ENCODE results near the gene GRAMD4.

DNA sequence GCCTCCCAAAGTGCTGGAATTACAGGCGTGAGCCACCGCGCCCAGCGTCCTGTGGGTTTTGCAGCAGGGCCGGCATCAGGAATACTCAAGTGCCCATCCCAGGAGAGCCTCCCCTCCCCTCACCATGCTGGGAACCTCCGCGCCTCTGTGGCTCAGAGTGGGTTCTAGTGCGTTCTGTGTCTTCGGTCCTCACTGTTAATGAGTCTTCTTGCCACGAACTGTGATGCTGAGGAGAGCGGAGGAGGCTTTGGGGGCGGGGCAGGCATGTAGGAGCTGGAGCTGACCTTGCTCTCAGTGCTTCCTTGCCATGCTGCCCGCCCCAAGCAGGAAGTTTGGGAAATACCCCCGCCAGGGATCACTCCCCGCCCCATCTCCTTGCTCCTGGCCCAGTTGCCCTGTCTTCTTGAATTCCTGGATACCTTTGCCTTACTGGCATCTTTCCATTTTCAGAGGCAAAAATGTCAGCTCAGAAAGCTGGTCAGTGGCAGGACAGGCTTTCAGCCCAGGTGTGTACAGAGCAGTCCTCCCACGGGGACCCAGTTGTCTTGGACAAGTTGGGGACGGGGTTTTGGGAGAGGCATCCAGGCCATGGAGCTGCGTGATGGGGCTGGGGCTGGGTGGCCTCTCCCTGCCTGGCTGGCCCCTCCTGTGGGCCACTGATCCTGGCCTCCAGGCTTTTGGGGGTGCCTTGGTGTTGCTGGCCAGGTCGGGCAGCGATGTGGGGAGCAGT, 5.1 kb downstream of the GRAMD4 start:
- TF ChIP-seq EZH2 (IDR thresholded peaks at IDR 0.05; ENCODE audit: low read length, unreplicated experiment) (no peak), EZH2phosphoT487 (IDR thresholded peaks at IDR 0.05; ENCODE audit: borderline replicate concordance, low read length) (no peak)
